Common myeloid progenitor, CD34-positive (primary cell): ENCODE results near the gene SNX33.

ENCODE experiments used
- CTCF ChIA-PET: fragments of 350-600 bp; sonication (Branson Sonifier 250); formaldehyde crosslinking; loops from one replicate; lab custom pipeline; 2021; ENCODE audit warnings: antibody characterized with exemption; lab: Charles Lee
- POLR2A ChIA-PET: fragments of 350-600 bp; sonication (Branson Sonifier 250); formaldehyde crosslinking; loops from one replicate; lab custom pipeline; 2021; ENCODE audit warnings: antibody characterized with exemption; lab: Charles Lee
- DNase-seq, 3 donors: peaks; one replicate each; pipeline versions ENCODE4 v3.0.0 to v3.0.0-alpha.2; 2013
- H3K27ac ChIP-seq, 2 experiments: 1 replicate in 1 of 2; 2 replicates in 1 of 2; pipeline ENCODE4 v1.7.0; 2013; ENCODE audit warnings: inconsistent platforms in 2 of 2, low read length in 2 of 2, mild to moderate bottlenecking in 2 of 2, low read depth in 1 of 2, moderate library complexity in 1 of 2; ENCODE audit not compliant: severe bottlenecking in 2 of 2, insufficient read depth in 1 of 2, poor library complexity in 1 of 2
- H3K27me3 ChIP-seq, 5 experiments: replicated peaks in 2 of 5; 1 replicate in 3 of 5; 2 replicates in 2 of 5; pipeline versions ENCODE4 v1.6.1 to v1.7.0; 2013; ENCODE audit warnings: low read length in 4 of 5, mild to moderate bottlenecking in 2 of 5, moderate library complexity in 2 of 5, inconsistent platforms in 1 of 5; ENCODE audit not compliant: insufficient read depth in 5 of 5, control insufficient read depth in 4 of 5
- H3K36me3 ChIP-seq, 4 experiments: 1 replicate in 2 of 4; 2 replicates in 2 of 4; pipeline versions ENCODE4 v1.6.1 to v1.7.0; 2013; ENCODE audit warnings: low read length in 3 of 4, control low read depth in 1 of 4, mild to moderate bottlenecking in 1 of 4; ENCODE audit not compliant: control insufficient read depth in 4 of 4, insufficient read depth in 4 of 4
- H3K4me1 ChIP-seq, 4 experiments: 1 replicate in 3 of 4; 2 replicates in 1 of 4; pipeline versions ENCODE4 v1.6.1 to v1.7.1; 2013; ENCODE audit warnings: low read length in 3 of 4, mild to moderate bottlenecking in 3 of 4, control low read depth in 1 of 4, inconsistent platforms in 1 of 4, moderate library complexity in 1 of 4; ENCODE audit not compliant: control insufficient read depth in 4 of 4, insufficient read depth in 4 of 4; ENCODE audit errors: control extremely low read depth in 1 of 4
- H3K4me3 ChIP-seq, 7 experiments: 1 replicate in 4 of 7; 2 replicates in 3 of 7; pipeline versions ENCODE4 v1.5.1 to v1.7.0; 2013; ENCODE audit warnings: mild to moderate bottlenecking in 7 of 7, low read length in 6 of 7, moderate library complexity in 6 of 7, inconsistent platforms in 2 of 7, low read depth in 2 of 7, control low read depth in 1 of 7; ENCODE audit not compliant: insufficient read depth in 4 of 7, control insufficient read depth in 1 of 7; ENCODE audit errors: extremely low read depth in 1 of 7
- H3K9me3 ChIP-seq, 5 experiments: 1 replicate in 4 of 5; 2 replicates in 1 of 5; pipeline versions ENCODE4 v1.6.1 to v1.7.1; 2013; ENCODE audit warnings: low read length in 4 of 5, mild to moderate bottlenecking in 2 of 5, inconsistent platforms in 1 of 5, low read depth in 1 of 5, moderate library complexity in 1 of 5; ENCODE audit not compliant: control insufficient read depth in 4 of 5, insufficient read depth in 2 of 5; ENCODE audit errors: control extremely low read depth in 1 of 5
- WGBS: methylation state at CpG from one replicate; pipeline ENCODE4 v1.1.5; 2013; ENCODE audit not compliant: insufficient coverage; 5-methylcytosine and 5-hydroxymethylcytosine counted together

SNX33 gene

GRCh38 chr15:75661100-75661755 is 13.5 kb downstream of the SNX33 start:
- POLR2A ChIA-PET, result no interaction called here
- H3K9me3 ChIP-seq, result no peaks in the 10 kb centered on the region
- 96% methylated on average over 4 of the region's 14 CpGs for WGBS
- H3K27ac ChIP-seq, result no peak overlapping the region
- H3K27me3 ChIP-seq, result no peaks in the 10 kb centered on the region
- DNase-seq, result no peak
- H3K4me1 ChIP-seq, result no peaks in the 10 kb centered on the region
- CTCF ChIA-PET, result interaction anchor here (0.8 to 1.2 kb wide), 5 partner anchors 11 to 219 kb away, joined by 3 read pairs; no protein-coding TSS in a partner anchor
- peaks cover 0 to 8% (median 4%) of the 10 kb centered on the region in 4 experiments for H3K36me3 ChIP-seq
- no peak overlapping the region for H3K4me3 ChIP-seq

GRCh38 chr15:75661756-75662140 is 14.0 kb downstream of the SNX33 start:
- POLR2A ChIA-PET, result no interaction called here
- H3K27ac ChIP-seq, result no peak overlapping the region

DNA sequence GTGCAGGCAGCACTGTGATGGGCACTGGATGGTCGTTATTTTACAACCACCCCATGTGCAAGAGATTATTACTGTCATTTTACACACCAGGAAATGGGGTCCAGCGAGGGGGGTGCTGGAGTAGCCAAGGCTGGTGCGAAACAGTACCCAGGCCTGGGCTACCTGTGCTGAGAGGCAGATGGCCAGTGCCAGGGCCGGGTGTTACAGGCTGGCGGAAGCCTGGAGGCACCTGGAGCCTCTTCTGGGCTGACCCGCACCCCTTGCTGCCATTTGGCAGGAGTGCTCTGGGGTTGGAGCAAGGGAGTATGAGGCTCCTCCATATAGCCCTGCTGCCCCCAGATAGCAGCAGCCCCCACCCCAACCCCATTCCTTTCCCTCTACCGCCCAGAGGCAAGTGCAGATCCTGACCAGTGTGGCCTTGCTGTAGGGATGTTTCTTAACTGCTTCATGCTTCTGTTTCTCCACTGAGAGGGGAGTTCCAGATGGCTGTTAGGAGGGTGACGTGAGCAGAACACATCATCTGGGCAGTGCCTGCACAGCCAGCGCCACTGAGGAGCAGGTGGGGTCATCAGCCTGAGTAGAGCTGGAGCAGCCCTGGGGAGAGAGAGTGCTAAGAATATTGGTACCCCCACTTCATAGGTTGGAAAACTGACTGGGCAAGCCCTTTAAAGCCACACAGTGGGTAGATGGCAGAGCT is 15.3 kb downstream of the SNX33 start:
- CTCF ChIA-PET, result no interaction called here
- H3K36me3 ChIP-seq, result no peaks in the 10 kb centered on the region

More at GRCh38 chr15:75661756-75662140, 14.0 kb downstream of the SNX33 start:
- H3K9me3 ChIP-seq, result no peaks in the 10 kb centered on the region
- H3K36me3 ChIP-seq, result peaks cover 0 to 5% (median 2%) of the 10 kb centered on the region in 4 experiments
- no peak overlapping the region for H3K4me3 ChIP-seq
- WGBS, result no CpG with 5 or more reads among the region's 3 CpGs
- no peak for DNase-seq
- no peaks in the 10 kb centered on the region for H3K27me3 ChIP-seq
- H3K4me1 ChIP-seq, result no peaks in the 10 kb centered on the region
- CTCF ChIA-PET, result interaction anchor here (1.0 to 1.2 kb wide), 3 partner anchors 11 to 192 kb away, joined by 3 read pairs; no protein-coding TSS in a partner anchor

GRCh38 chr15:75663931-75664421 is 16.3 kb downstream of the SNX33 start:
- WGBS, result 93% methylated on average over 9 of the region's 11 CpGs
- CTCF ChIA-PET, result no interaction called here
- no peak overlapping the region for H3K4me3 ChIP-seq

More for the DNA sequence above, 15.3 kb downstream of the SNX33 start:
- no peak for DNase-seq
- no peak overlapping the region for H3K4me3 ChIP-seq
- peaks cover 0 to 2% (median 0%) of the 10 kb centered on the region in 5 experiments for H3K27me3 ChIP-seq
- 100% methylated on average over 5 of the region's 9 CpGs for WGBS
- H3K27ac ChIP-seq, result no peak overlapping the region
- H3K4me1 ChIP-seq, result no peaks in the 10 kb centered on the region
- no peaks in the 10 kb centered on the region for H3K9me3 ChIP-seq
- POLR2A ChIA-PET, result no interaction called here

DNA sequence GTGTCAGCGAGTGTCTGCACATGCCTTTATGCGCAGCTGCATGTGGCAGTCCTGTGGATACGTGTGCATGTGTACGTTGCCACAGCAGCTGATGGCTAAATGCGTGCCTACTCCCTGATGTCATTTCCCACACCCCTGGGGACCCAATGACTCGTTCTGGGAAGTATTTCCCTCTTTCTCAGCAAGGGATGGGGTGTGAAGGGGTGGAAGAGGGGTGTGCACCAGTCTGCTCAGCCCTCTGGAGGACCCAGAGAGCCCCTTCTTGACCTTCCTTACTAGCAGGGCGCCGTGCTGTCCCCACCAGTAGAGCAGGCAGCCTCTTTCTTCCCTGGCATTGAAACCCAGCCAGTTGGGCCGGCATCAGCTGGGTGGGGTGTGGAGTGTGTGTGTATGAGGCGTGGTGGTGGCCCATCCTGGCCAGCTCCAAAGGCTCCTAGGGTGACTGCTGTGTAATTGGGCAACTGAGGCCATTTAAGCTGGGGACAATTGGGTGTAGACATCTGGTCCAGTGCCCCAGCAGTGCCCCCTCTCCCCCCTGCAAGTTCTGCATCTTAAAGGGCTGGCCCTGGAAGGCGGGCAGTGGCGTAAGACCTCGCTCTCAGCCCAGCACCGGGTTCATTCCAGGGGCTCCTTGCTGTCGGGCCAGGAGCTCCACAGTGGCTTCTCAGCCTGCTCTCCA is 19.2 kb downstream of the SNX33 start:
- Histone ChIP-seq H3K4me1 (no peaks in the 10 kb centered on the region), H3K4me3 (no peak overlapping the region), H3K27me3 (peaks cover 0 to 4% (median 0%) of the 10 kb centered on the region in 5 experiments), H3K9me3 (no peaks in the 10 kb centered on the region), H3K27ac (no peak overlapping the region), H3K36me3 (no peaks in the 10 kb centered on the region)
- CTCF ChIA-PET, result interaction anchor here (1.6 kb wide), 1 partner anchor 15 kb away, joined by 5 read pairs; no protein-coding TSS in a partner anchor
- POLR2A ChIA-PET, result no interaction called here
- WGBS, result 96% methylated on average over 10 of the region's 15 CpGs
- DNase-seq, result no peak

More at GRCh38 chr15:75663931-75664421, 16.3 kb downstream of the SNX33 start:
- Histone ChIP-seq H3K27me3 (peaks cover 0 to 2% (median 0%) of the 10 kb centered on the region in 5 experiments), H3K36me3 (no peaks in the 10 kb centered on the region), H3K4me1 (no peaks in the 10 kb centered on the region), H3K27ac (no peak overlapping the region), H3K9me3 (no peaks in the 10 kb centered on the region)
- POLR2A ChIA-PET, result no interaction called here
- DNase-seq, result no peak

- Histone ChIP-seq H3K4me1 (no peaks in the 10 kb centered on the region), H3K27me3 (peaks cover 0 to 6% (median 0%) of the 10 kb centered on the region in 5 experiments), H3K36me3 (no peaks in the 10 kb centered on the region), H3K27ac (no peak overlapping the region), H3K4me3 (no peak overlapping the region), H3K9me3 (no peaks in the 10 kb centered on the region)
- over 99% methylated on average over 8 of the region's 14 CpGs for WGBS
- CTCF ChIA-PET, result no interaction called here
- POLR2A ChIA-PET, result no interaction called here
- no peak for DNase-seq
Measured at GRCh38 chr15:75669191-75669878, 21.6 kb downstream of the SNX33 start.
